NCI-H187 (cell line): ENCODE measurements around the gene SPATA31C1.
"Not testable (repeated sequence)": the region's sequence is repeated elsewhere in the genome, so short reads cannot be mapped to it uniquely, and the experiment has no call there.

Experiments used
- DNase-seq, 2 experiments: peaks; one replicate each; lab custom pipeline; 2025; lab: John Stamatoyannopoulos, UW

The SPATA31C1 gene

GRCh38 chr9:87917662-87918061 lies at the start of gene SPATA31C1:
Gene SPATA31C1, plus strand, starts transcription at chr9:87917962.
- DNase-seq: not testable (repeated sequence)

- no peak for DNase-seq
Measured at GRCh38 chr9:87868175-87868574, 49.6 kb upstream of the SPATA31C1 start.

- DNase-seq: no peak
Measured at GRCh38 chr9:87868635-87869034, 49.1 kb upstream of the SPATA31C1 start.

GRCh38 chr9:87869082-87869481 lies 48.7 kb upstream of the SPATA31C1 start:
- DNase-seq: no peak

- DNase-seq: no peak
Measured at GRCh38 chr9:87871425-87872078, 46.2 kb upstream of the SPATA31C1 start.

GRCh38 chr9:87872079-87872624 lies 45.6 kb upstream of the SPATA31C1 start:
- DNase-seq: no peak

GRCh38 chr9:87873607-87874303 lies 44.0 kb upstream of the SPATA31C1 start:
- no peak for DNase-seq

- no peak for DNase-seq
Measured at GRCh38 chr9:87874304-87874623, 43.5 kb upstream of the SPATA31C1 start.

GRCh38 chr9:87875060-87875459 lies 42.7 kb upstream of the SPATA31C1 start:
- no peak for DNase-seq

GRCh38 chr9:87875831-87876545 lies 41.8 kb upstream of the SPATA31C1 start:
- DNase-seq: no peak

- DNase-seq: no peak
Measured at GRCh38 chr9:87876708-87877107, 41.1 kb upstream of the SPATA31C1 start.

GRCh38 chr9:87878989-87879511 lies 38.7 kb upstream of the SPATA31C1 start:
- DNase-seq: no peak

GRCh38 chr9:87880116-87880515 lies 37.6 kb upstream of the SPATA31C1 start:
- DNase-seq: no peak

- no peak for DNase-seq
Measured at GRCh38 chr9:87880683-87881082, 37.1 kb upstream of the SPATA31C1 start.

- DNase-seq: no peak
Measured at GRCh38 chr9:87882627-87883026, 35.1 kb upstream of the SPATA31C1 start, which contains the start of gene SPATA31E1. Gene SPATA31E1, plus strand, starts transcription at chr9:87882877. Its CDS starts 15 bp downstream, at chr9:87882892.

GRCh38 chr9:87883274-87883673 lies 34.5 kb upstream of the SPATA31C1 start:
- no peak for DNase-seq

GRCh38 chr9:87883990-87884389 lies 33.8 kb upstream of the SPATA31C1 start:
- DNase-seq: no peak

- DNase-seq: no peak
Measured at GRCh38 chr9:87884578-87885459, 32.9 kb upstream of the SPATA31C1 start.

GRCh38 chr9:87885484-87886189 lies 32.1 kb upstream of the SPATA31C1 start:
- no peak for DNase-seq

GRCh38 chr9:87886210-87886932 lies 31.4 kb upstream of the SPATA31C1 start:
- DNase-seq: no peak
